Fibroblast of villous mesenchyme (primary cell): ENCODE data around the gene SFMBT2. TPM values are rescaled to one million over a fixed set of nuclear protein-coding genes. Genes with fewer than 3 reads are reported as not detected.

Experiments used
- DNase-seq: peaks from one replicate; pipeline ENCODE4 v3.0.0-alpha.2; 2010; ENCODE audit warnings: low read depth
- H3K4me3 ChIP-seq: 2 replicates; pipeline ENCODE4 v1.5.1; 2011; ENCODE audit warnings: low read depth, mild to moderate bottlenecking, low read length
- CTCF ChIP-seq: IDR thresholded peaks from 2 replicates; pipeline ENCODE4 v1.5.1; 2012; ENCODE audit warnings: low read depth, mild to moderate bottlenecking, low read length; ENCODE audit not compliant: insufficient read depth
- small RNA-seq: library from RNA; depleted of rRNA; stranded (forward); fragments of <200 nt; gene quantifications from one replicate; pipeline ENCODE3, GENCODE V24; 2012
- total RNA-seq: library from RNA; depleted of rRNA; stranded (reverse); fragments of >200 nt; gene quantifications from 2 replicates; pipeline ENCODE4 v1.2.3, GENCODE V29; 2012

Gene SFMBT2
- total RNA-seq, 1 donor: 1.7 TPM

DNA sequence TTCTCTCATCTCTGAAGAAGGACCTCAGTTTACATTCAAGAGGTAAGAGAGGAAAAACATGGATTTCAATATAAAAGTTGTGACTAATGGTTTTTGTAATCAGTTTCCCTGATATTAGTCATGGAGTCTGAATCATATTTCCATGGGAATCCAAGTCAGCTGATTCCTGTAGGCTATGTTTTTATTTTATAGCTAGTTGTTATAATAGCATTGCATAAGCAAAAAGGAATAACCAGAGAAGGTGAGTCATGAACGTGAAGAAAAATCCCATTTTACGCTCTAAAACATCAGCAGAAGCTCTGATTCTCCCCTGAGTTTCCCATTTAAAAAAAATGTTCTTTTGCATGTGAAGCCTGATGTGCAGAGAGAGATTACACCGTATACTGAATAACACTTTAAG is 299.3 kb downstream of the SFMBT2 start:
- no peak for TF ChIP-seq CTCF
- no peak overlapping the region for H3K4me3 ChIP-seq

DNA sequence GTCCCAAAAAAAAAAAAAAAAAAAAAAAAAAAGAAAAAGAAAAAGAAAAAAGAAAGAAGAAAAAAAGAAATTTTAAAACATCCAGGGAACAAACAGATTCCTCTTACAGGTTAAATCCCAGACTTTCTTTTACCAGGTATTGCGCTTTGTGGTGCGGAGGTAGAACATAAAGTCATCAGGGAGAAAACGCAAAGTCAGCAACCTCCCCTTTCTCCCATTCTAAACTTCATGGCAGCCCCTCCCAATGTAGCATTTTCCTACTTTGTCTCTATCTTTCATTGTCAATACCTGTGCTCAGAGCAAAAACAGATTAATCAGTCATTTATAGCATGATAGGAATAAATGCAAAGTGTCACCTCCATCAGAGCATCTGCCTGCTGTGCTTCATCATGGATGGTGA is 299.7 kb downstream of the SFMBT2 start:
- no peak overlapping the region for H3K4me3 ChIP-seq
- DNase-seq: no peak
- no peak for TF ChIP-seq CTCF

More for the DNA sequence above, 299.3 kb downstream of the SFMBT2 start:
- peak; percentile 62 for DNase-seq

Small RNA genes lying within 50 kb of the gene (small RNA-seq; reads per million reads assigned to genes)
- gene AL590095.2 (not detected), gene COX6CP17 (not detected)
